SH-SY5Y (cell line): ENCODE measurements around the gene AGER.
A peak's percentile ranks its signal among the peaks of the same experiment; 100 is the strongest.

Experiments
- GATA2 ChIP-seq: IDR thresholded peaks from 2 replicates; pipeline ENCODE4 v1.6.1; 2011; ENCODE audit warnings: mild to moderate bottlenecking, low read depth, low read length
- GATA3 ChIP-seq: IDR thresholded peaks from 2 replicates; pipeline ENCODE4 v1.6.1; 2011; ENCODE audit warnings: low read depth, mild to moderate bottlenecking, low read length, moderate library complexity

The AGER gene

GRCh38 chr6:32210191-32210601 is 26.1 kb upstream of the AGER start:
- TF ChIP-seq GATA3, result no peak
- TF ChIP-seq GATA2, result no peak

GRCh38 chr6:32208996-32209395 is 24.9 kb upstream of the AGER start:
- TF ChIP-seq GATA2 (no peak), GATA3 (no peak)

- no peak for TF ChIP-seq GATA3
- TF ChIP-seq GATA2, result no peak
These were observed 20.2 kb upstream of the AGER start for GRCh38 chr6:32204268-32204715.

- TF ChIP-seq GATA3 (no peak), GATA2 (no peak)
These were observed 19.6 kb upstream of the AGER start for GRCh38 chr6:32203426-32204267.

- TF ChIP-seq GATA3, result no peak
- no peak for TF ChIP-seq GATA2
These were observed 18.1 kb upstream of the AGER start for GRCh38 chr6:32202186-32202585.

- TF ChIP-seq GATA2 (no peak), GATA3 (no peak)
These were observed 16.8 kb upstream of the AGER start for GRCh38 chr6:32200711-32201475.

- TF ChIP-seq GATA3 (no peak), GATA2 (no peak)
These were observed 14.8 kb upstream of the AGER start for GRCh38 chr6:32198866-32199265.

GRCh38 chr6:32198345-32198696 is 14.3 kb upstream of the AGER start:
- TF ChIP-seq GATA2 (no peak), GATA3 (no peak)

GRCh38 chr6:32196682-32197616 is 12.9 kb upstream of the AGER start:
- TF ChIP-seq GATA2 (peak; percentile 49), GATA3 (no peak)

GRCh38 chr6:32195902-32196681 is 12.0 kb upstream of the AGER start:
- no peak for TF ChIP-seq GATA3
- no peak for TF ChIP-seq GATA2

GRCh38 chr6:32195652-32195901 is 11.5 kb upstream of the AGER start:
- TF ChIP-seq GATA3 (no peak), GATA2 (no peak)

- TF ChIP-seq GATA2, result no peak
- no peak for TF ChIP-seq GATA3
These were observed 11.0 kb upstream of the AGER start for GRCh38 chr6:32194825-32195651.

GRCh38 chr6:32194388-32194787 is 10.3 kb upstream of the AGER start:
- no peak for TF ChIP-seq GATA2
- no peak for TF ChIP-seq GATA3
